HG02973 (cell line): ENCODE results near the gene SYS1.

Source experiments
- ATAC-seq: cut with Tn5 transposase; IDR thresholded peaks from one replicate; pipeline ENCODE4 v1.9.1; 2021; ENCODE audit warnings: moderate library complexity; ENCODE audit not compliant: unreplicated experiment

SYS1 gene

DNA sequence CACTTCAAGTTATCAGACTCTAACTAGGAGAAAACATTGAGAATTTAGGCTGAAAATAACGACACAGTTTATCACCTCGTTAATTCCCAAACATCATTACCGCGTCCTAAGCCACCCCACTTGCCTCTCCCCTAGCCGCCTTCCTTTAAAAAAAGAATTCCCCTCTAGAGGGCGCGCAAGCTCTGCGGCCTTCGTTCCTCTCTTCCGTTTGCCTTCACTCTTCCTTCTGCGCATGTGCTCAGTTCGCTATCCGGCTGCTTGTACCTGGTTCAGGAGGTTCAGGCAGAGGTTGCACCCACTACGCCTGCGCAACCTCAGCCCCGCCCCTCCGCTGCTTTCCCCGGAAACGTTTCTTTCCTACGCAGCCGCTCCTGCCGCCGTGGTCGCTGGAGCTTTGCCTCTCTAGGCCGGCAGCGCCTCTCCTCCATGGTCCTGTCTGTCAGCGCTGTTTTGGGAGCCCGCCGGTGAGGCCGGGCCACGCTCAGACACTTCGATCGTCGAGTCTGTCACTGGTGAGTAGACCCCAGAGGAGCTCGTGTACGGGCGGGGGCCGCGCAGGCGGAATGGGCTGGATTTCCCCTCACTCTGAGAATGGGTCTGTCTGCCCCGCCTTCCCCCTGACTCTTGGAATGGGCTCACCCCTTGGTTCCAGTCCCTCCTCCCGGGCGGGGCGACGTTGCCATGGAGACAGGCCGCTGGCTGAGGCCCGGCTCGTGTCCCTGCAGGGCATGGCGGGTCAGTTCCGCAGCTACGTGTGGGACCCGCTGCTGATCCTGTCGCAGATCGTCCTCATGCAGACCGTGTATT lies at the start of gene SYS1:
SYS1 (plus strand) TSS at position 353 of the 807 bp plus-strand sequence; CDS start at position 729, 376 bp downstream.
- ATAC-seq, result peak; percentile 70

DNA sequence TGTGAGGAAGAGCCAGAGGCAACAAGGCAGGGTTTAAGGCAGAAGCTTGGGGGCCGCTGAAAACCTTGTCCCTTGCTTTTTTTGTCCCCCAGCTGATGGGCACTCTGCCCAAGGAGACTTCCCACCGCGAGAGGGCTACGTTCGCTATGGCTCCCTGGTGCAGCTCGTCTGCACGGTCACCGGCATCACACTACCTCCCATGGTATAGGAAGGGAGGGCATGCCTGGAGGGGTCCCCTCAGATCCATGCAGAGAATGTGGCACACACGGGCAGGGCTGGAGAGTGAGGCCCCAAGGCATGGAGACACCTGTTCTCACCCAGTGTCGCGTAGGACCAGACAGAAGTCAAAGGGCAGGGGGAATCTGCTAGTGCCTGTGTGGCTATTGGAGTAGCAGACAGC lies 49.0 kb upstream of the SYS1 start:
- no peak for ATAC-seq

DNA sequence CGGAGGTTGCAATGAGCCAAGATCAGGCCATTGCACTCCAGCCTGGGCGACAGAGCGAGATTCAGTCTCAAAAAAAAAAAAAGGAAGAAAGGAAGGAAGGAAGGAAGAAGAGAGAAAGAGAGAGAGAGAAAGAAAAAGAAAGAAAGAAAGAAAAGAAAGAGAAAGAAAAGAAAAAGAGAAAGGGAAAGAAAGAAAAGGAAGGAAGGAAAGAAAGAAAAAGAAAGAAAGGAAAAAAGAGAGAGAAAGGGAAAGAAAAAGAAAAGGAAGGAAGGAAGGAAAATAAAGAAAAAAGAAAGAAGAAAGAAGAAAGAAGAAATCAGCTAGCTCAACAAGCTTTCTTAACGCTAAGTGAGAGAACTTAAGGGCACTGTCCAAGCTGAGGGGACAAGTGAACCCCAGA lies 47.3 kb upstream of the SYS1 start:
- no peak for ATAC-seq

DNA sequence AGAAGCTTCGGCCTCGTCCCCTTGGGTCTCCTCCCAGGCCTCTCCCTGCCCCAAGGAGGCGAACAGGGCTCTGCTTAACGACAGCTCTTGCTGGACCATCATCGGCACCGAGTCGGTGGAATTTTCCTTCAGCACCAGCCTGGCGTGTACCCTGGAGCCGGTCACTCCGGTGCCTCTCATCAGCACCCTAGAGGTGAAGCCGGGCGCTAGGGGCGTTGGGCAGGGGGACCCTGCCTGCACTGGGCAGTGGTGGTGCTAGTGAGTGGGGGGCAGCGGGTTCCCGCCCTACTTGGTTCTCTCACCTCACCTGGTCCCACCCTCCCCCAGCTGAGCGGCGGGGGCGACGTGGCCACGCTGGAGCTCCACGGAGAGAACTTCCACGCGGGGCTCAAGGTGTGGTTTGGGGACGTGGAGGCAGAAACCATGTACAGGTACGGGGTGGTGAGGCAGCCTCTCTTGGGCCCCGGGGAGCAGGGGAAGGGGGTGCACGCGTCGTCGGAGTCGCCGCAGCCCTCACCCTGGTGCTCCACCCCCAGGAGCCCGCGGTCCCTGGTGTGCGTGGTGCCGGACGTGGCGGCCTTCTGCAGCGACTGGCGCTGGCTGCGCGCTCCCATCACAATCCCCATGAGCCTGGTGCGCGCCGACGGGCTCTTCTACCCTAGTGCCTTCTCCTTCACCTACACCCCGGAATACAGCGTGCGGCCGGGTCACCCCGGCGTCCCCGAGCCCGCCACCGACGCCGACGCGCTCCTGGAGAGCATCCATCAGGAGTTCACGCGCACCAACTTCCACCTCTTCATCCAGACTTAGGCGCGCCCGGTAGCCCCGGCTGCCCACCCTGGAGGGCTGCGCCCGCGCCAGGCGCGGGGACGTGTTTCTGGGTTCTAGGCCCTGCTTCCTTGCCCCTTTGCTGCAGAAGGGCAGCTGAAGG lies 46.5 kb upstream of the SYS1 start:
- no peak for ATAC-seq

DNA sequence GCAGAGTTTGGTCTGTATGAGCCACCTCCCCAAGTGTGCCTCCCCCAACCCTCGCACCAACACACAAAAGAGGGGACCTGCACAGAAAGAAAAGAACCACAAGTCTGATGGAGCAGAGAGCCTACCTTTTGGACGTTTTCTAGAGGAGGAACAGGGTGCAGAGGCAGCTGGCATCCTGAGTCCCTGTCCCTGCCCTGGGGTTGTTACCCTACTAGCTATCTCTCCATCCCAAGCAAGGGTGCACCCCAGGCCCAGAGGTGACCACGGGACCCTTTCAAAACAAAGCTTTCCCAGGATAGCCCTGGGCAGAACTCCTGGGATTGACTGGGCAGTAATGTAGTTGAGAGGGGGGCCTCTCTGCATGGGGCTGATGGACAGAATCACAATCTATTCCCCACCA lies 45.1 kb upstream of the SYS1 start:
- no peak for ATAC-seq

DNA sequence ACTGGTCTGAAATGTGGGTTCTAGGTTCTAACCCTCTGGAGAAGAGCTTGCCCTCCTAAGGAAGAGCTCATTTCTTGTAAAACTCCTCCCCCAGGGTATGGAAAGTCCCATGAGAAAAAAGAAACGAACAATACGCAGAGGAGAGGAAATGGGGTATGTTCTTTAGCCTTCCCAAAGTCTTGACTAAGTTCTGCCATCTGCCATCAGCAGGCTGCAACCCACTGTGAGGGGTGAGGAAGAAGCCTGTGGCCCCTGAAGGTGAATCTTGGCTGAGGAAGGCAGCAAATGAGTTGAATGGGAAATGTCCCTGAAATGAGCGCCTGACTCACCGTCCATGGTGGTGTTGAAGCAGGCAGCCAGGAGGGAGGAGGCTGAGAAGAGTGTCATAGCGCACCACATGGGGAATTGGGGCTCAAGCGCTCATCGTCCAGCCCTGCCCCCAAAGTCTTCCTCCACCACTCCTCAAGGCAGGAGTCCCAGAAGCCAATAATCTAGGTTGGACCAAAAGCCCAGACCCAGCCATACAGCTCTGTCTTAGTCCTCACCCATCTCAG lies 44.5 kb upstream of the SYS1 start:
- ATAC-seq, result no peak

DNA sequence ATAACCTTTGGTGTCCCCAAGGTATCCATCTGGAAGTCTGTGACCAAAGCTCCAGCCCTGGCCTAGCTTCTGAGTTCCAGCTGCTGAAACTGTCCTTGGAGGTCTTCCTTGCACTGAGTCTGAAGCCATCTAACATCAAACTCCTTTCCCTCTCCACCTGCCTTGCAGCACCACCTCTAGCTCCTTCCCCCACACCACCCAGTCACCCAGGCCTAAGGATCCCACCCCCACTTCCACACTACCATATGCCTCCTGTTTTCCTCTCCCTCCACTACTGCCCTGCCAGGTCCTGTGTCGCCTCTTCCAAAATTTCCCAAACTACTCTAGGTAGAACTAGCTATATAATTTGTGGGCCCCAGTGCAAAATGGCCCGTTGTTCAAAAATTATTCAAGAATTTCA lies 44.0 kb upstream of the SYS1 start:
- ATAC-seq, result no peak

DNA sequence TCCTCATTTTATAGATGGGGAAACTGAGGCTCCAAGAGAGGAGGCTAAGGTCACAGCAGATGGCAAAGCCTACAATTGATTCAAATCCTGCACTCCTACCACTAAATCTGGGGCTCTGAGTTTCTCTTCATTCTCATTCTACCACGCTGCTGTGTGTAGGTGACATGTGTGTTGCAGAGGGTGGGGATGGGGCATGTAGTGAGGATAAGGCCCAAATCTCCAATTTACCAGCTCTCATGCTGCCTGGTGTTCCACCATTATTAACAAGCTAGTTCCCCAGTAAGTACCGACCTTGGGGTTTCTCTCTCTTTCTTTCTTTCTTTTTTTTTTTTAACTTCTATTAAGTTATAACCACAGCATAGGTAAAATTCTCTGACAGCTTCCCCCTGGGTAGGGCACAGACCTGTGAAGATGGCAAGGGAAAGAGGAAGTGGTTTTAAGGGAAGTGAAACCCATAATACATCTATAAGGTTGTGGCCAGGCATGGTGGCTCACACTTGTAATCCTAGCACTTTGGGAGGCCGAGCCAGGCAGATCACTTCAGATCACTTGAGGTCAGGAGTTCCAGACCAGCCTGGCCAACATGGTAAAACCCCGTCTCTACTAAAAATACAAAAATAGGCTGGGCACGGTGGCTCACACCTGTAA lies 41.9 kb upstream of the SYS1 start:
- ATAC-seq, result no peak

DNA sequence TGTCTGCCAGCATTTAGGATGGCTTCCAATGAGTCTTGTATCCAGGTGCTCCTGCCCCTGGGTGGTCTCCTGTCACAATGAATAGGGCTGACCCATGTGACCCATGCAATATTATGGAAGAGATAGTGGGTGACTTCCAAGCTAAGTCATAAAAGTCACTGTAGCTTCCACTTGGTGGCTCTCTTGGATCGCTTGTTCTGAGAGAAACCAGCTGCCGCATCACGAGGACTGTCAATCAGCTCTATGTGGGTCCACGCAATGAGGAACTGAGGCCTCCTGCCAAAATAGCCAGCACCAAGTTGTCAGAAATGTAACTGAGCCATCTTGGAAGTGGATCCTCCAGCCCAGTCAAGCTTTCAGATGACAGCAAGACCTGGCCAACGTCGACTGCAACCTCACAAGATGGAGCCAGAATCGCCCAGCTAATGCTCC lies 40.0 kb upstream of the SYS1 start:
- no peak for ATAC-seq

DNA sequence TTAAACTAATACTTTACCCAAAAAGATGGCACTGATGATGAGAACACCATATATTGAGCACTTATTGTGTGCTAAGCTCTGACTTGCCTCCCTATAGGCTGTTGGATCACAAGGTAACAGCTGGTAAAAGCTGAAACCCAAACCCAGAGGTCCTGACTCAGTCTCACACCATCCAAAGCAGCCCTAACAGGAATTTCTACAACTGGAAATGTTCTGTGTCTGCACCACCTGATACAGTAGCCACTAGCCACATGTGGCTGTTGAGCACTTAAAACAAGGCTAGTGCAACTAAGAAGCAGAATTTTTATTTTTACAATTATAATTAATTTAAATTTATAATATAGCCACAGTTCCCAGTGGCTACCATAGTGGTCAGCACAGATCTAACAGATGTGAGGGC lies 39.2 kb upstream of the SYS1 start:
- no peak for ATAC-seq

DNA sequence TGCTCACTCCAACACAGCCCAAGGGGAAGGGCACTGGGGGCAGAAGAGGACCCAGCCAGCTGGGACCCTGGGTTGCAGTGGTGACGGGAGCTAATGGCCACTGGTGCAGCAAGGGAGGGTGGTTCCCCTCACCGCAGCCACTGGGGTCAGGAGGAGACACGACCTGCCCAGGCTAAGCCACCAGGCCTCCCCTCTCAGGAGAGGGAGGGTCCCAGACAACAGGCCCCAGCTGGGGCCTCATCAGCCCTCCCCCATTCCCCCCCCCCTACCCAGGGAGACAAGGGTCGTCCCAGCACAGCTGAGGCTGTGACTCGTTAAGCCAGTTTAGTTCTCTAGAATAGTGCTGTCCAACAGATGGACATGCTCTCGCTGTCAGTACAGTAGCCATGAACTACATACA lies 37.6 kb upstream of the SYS1 start:
- ATAC-seq, result no peak

DNA sequence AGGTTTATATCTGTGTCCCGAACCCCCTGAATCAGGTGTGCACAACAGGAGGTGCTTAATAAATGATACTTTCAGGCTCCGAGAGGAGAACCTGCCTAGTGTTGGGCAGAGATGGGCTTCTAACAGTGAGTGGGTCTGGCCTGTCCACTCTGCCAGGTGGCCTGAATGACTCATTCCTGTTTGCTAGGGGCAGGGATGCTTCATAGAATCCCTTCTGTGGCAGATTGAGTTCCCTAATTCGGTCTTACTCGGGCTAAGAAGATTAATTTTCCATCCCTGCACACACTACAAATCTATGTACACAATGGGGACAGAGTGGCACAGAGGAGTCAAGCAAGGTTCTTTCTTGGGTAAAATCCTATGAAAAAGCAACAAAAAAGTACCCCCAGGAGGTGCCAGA lies 34.5 kb upstream of the SYS1 start:
- no peak for ATAC-seq

DNA sequence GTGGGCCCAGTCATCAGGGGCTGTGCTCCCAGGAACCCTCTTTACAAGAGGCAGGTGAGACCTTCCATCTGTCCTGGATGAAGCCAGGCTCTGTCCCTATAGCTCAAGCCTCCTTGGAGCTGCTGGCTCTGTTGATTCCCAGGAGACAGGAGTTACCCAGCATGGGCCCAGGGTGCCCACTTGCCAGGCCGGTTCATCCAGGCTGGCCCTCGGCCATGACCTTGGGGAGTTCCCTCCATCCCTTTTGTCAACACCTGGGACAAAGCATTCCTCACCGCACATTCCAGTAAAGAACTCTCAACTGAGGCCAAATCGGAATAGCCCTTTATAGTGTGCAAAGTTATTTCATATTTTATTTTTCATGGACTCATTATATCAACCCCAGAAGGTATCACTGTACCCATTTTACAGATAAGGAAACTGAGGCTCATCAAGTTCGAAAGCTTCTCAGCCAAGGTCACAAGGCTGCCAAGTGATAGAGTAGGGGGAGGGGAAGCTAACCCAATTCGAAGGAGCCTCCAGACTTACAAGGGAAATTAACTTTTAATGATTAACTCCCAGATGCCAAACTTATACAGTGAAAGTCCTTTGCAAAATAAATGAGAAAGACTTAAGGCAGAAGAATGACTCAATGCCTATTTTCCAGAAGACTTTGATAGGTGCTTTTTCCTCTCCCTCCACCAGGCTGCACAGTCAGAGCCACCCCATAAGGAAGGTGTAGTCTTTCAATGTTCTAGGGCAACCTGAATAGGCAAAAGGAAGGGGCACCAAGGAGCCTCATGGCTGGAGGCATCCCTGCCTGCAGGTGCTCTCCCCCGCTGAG lies 33.2 kb upstream of the SYS1 start:
- ATAC-seq, result no peak

DNA sequence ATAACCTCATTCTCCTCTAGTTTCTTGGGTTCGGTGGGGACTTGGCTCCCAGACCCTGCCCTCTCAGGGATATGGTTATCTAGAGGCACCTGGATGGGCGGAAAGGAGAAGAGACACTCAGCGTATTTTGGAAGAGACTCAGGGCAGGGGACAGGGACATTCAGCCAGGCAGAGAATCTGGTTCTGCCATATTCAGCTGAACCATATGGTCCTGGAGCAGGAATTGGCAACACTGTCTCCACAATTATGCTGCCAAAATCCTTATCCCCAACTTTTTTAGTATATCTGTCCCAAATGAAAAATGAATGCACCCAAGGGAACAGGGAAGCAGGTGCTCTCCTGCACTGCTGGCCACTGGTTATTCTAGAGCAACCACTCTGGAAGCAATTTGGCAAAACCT lies 32.5 kb upstream of the SYS1 start:
- no peak for ATAC-seq

DNA sequence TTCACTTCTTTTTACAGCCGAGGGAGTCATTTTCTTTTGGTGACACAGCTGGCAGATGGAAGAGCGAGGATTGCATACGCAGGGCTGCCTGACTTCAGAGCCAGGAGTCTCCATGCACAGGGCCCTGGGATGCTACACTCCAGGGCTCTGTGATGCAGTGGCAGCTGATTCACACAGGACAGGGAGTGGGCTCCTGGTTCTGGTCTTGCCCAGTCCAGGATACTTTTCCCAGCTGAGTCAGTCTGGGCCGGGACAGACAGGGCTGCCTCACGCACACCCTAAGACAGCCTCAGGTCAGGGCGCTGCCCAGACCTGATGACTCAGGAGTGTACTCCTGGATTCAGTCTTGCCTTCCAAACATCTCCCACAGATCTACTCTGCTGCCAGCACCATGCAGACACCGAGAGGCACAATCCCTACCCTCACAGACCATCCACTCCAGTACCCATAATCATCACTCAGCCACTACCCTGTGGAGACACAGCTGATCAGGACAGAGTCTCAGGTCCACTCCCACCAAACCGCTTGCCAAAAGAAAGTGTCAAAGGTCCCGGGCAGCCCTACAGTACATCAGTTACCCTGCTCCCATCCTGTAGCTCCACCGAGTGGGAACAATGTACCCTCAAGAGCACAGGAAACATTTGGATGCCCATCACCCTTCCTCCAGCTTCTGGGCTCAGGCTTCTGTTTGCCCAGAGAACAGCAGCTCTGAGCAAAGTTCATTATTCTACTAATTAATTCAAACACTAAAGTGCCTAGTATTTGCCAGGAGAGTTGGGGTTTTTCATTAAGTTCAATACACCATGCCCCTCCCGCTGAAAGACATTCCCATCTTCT lies 26.2 kb upstream of the SYS1 start:
- ATAC-seq, result no peak

DNA sequence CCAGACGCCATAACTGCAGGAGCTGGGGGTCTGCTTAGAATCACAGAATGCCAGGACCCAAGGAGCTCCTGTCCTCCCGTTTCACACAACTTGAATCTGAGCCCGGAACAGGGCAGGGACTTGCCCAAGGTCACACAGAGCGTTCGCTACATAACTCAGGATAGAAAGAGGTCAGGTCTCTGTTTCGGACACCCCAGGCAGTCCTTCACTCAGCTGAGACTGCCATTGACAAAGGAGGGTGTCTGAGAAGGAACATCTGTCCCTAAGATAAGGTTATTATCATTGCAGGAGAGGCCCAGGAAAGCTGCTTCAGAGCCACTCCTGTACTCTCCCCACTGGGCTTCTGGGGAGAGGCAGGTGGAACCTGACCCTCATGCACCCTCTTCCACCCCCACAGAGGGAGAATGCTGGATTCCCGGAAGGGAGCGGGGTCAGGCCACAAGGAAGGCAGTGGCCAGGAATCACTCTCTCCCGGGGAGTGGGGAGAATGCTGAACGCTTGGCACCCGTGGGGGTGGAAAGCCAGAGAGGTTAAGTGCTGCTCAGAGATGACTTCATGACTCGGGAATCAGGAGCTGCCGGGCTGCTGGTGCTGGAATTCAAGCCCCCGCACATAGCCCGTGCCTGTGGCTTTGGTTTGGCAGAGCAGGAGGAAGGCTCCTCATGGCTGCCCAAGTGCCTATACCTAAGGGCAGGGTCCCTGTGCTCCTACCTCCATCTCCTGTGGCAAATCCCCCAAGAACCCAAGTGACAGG lies 25.4 kb upstream of the SYS1 start:
- no peak for ATAC-seq

DNA sequence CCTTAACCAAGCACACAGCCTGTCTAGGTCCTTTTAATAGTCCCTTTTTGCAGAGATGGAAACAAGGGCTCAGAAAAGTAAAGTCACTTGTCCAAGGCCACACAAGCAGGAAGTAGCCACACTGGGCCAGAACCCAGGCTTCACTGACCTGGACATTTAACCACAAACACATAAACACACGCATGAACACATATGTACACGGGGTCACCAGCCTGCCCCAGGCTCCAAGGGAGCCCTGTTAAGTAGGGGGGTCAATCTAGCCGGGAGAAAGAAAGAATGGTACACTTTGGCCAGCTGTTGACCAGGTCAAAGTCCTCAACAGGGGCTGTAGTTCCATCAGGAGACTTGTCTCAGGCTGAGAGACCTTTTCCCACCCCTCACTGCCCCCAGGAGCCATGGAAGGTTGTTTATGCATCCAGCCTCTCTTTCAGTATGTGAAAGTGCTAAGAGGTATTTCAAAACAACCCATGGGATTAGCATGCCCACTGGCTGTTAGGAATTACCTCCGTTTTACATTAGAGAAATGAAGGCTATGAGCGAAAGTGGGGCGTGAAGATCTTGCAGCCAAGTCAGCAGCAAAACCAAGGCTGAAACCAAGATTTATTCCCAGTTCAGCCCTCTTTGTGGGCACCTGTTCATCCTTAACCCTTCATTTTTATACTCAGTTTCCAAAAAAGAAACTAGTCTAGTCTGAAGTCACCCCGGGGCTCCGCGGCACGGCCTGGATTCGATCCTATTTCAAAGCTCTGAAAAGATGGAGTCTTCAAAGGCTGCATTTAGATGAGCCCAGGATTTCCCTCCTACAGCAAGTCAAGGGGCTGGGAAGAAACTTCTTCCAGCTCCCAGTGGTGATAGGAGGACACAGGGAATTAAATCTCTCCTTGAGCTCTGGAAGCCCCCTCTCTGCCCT lies 24.6 kb upstream of the SYS1 start:
- no peak for ATAC-seq

DNA sequence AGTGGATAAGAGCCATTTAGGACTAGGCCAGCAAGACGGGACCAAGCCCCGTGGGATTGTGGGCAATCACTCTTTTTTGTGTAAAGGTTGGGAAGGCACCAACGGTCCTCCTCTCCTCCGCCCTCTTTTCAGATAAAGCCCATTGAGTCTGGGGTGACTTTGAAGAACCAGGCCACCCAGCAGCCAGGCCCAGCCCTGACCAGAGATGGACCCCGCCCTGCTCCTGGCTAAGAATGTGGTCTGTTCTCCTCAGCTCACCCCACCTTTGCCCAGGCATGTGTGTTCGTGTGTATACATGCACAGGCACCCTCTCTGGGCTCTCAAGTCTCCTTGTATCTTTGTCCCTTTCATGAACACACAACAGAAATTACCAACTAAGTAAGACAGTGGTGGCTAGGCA lies 23.9 kb upstream of the SYS1 start:
- no peak for ATAC-seq
